HCEC 1CT (cell line): ENCODE results near the gene RPS14.

Experiments
- DNase-seq: peaks from one replicate; pipeline ENCODE4 v3.0.0-alpha.2; 2017

The RPS14 gene

DNA sequence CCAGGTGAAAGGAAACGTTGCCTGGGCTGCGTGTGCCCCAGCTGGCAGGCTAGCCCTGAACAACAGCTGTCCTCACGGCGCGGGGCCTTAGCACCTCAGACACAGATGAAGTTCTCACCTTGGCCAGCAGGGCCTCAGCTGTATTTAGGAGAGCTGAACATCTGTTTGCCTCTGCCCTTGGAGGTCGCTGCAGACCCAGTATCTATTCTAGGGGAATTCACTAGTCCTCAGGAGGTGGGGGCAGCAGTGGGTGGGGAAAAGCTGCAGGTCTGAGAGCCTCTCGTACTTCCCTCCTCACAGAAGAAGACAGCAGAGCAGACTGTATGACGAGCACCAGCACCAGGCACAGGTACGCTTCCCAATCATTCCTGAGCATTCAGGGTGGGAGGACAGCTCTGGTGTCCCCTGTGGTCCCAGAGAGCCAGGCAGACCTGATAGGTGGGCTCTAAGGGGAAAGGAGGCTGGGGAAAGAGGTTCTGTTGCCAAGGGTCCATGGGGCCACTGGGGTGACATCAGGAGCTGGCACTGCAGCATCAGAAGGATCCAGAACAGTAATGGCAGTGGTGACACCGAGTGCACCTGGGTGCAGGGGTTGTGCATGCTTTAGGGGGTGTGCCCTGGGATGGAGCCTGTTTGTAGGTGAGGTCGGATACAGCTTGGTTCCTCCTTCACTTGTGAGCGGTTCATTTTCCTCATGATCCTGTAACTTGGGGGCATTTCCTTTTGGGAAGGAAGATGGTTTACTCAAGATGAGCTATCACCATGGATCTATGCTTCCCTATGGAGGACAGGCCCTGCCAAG lies 50.6 kb downstream of the RPS14 start:
- DNase-seq = no peak

DNA sequence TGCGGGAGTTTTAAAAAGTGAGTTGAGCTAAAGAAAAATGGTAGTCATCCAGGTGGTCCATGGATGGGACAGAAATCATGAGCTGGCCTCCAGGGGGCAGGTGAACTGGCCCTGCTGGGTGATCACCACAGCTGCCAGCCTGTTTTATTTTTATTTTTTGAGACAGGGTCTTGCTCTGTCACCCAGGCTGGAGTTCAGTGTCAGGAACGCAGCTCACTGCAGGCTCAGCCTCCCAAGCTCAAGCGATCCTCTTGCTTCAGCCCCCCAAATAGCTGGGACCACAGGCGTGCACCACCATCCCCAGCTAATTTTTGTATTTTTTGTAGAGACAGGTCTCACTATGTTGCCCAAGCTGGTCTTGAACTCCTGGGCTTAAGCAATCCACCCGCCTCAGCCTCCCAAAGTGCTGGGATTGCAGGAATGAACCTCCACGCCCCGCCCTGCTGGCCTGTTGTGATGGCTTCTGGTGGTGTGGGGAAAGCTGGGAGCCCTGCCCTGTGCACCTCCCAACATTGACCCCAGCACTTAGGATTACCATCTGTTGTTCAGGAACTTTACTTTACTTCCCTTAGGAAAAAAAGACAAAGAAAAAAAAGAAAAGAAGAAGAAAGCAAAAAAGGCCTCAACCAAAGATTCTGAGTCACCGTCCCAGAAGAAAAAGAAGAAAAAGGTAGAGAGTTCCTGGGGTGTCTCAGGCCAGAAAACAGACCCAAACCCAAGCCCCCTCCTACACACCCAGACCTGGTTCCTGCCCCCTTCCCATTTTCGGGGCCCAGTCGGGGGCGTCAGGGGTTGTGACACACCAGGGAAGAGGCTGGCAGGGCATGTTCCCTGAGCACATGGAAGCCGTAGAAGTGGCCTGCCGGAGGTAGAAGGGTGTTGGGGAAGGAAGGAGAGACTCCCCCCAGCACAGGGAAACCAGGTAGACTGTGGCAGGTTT lies 51.5 kb downstream of the RPS14 start:
- no peak for DNase-seq

DNA sequence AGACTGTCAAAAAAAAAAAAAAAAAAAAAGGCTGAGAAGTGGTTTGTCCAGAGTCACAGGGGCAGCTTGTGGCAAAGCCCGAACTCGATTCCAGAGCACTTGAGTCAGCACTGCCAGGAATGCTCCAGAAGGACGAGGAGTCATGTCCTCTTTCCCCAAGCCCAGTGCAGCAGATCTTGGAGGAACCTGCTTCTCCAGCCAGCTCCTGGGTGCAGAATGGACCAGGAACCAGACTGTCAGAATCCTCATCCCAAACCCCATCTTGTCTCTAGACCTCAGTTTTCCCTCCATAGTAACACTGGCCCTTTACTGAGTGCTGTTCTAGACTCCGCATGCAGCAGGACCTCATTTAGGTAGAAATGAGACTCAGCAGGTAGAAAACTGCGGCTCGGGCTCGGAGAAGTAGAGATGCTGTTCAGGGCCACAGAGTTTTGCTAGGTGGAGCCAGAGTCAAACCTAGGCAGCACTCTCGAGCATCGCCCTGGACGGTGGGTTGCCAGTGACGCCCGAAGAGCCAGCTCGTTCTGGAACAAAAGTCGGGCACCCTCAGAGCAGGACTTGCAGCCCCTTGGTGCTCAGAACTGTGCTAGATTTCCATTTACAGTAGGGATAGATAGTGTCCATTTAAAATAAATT lies 52.3 kb downstream of the RPS14 start:
- DNase-seq = peak; percentile 67

DNA sequence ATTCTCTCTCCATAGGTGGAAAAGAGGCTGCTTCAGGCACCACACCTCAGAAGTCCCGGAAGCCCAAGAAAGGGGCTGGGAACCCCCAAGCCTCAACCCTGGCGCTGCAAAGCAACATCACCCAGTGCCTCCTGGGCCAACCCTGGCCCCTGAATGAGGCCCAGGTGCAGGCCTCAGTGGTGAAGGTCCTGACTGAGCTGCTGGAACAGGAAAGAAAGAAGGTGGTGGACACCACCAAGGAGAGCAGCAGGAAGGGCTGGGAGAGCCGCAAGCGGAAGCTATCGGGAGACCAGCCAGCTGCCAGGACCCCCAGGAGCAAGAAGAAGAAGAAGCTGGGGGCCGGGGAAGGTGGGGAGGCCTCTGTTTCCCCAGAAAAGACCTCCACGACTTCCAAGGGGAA lies 53.3 kb downstream of the RPS14 start:
- DNase-seq = no peak

DNA sequence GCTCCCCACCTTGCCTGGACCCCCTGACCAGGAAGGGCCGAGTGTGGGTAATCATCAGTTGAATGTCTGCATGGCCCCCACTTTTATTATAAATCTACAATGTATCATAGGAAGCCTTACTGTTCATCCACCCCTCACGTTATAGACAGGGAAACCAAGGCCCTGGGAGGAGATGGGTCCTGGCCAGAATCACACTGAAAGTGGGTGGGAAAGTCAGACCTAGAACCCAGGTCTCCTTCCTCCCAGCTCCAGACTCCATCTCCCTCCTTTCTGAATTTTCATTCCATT lies 53.9 kb downstream of the RPS14 start:
- DNase-seq = no peak

DNA sequence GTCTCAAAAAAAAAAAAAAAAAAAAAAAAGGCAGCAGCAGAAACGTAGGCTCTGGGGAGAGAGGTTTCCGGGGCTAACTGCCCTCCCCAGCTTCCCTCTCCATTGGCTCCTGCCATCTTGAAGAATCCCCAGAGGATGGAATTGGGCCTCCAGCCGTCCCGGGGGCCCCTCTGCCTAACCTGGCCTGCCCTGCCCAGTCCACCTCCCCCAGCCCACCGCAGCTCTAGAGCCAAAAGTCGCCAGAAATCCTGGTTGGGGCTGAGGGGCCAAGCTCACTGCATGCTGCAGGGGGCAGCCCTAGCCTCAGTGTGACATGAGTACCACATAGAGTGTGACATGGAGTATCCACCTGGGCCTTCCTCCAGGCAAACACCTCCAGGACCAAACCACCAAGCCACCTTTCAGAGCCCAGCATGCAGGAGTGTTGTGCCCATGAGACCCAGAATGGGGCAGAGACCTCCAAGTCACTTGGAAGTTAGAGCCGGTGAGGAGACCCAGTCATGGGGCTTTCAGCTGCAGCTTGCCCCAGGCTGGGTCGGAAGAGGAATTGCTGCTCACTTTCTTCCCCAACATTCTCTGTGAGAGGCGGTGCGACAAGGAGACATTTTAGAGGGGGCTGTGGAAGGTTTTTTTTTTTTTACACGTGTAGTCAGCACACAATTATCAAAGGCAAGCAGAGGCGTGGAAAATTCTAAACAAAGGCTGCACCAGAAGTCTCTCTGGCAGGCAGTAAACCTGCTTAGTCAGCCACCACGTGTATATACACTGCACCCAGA lies 54.4 kb downstream of the RPS14 start:
- DNase-seq = no peak

DNA sequence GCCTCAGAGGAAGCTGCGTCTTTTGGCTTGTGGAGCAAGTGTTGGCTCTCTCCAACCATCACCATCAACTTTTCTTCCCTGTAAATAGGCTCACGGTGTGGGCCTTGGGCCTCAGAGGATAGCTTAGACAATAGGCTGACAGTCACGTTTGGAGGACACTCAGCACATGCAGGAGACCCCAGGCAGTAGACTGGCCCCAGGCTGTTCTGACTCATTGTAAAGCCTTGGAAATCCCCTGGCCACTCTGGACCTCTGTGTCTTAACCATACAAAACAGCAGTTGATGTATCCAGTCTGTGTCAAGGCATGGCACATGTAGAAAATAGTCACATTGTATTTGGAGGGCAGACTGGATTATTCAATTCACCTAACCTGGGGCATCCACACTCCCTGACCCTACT lies 55.4 kb downstream of the RPS14 start:
- no peak for DNase-seq

DNA sequence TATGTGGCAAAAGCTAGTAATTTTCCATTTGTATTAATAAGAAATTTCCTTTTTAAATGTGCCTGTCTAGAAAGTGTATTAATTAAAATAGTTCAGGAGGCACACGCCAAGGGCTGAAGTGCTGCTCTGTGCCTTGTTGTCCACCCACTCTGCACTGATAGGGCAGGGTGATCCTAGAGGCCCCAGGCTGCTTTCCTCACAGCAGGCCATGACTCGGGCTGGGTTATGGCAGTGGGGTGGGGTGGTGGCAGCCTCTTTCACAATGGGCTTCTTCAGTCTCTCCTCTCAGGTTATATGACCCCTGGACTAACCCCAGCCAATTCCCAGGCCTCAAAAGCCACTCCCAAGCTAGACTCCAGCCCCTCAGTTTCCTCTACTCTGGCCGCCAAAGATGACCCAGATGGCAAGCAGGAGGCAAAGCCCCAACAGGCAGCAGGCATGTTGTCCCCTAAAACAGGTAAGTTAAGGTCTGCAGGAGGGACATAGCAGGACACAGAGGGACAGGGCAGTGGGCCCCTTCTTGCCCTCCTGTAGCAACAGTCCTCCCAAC lies 56.4 kb downstream of the RPS14 start:
- no peak for DNase-seq

DNA sequence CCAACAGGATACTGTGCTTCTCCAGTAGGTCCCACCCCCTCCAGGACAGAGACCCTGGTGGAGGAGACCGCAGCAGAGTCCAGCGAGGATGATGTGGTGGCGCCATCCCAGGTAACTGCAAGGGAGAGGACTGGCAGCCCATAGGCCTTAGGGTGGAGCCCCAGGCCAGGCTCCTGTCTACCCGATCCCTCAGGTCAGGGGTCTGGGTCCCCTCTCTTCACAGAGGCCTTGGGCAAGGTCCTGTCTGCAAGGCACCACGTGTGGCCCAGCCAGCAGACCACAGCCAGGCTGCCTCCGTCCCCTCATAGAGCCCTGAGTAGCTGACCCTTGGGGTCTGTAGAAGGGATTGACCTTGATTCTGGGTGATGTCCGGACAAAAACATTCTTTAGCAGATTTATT lies 56.9 kb downstream of the RPS14 start:
- DNase-seq = no peak
